GM12865 (cell line): ENCODE data around the gene DAG1.

Experiments used
- DNase-seq: peaks from one replicate; pipeline ENCODE4 v3.0.0; 2010; ENCODE audit warnings: low read depth
- H3K4me3 ChIP-seq: 2 replicates; pipeline ENCODE4 v1.5.1; 2011; ENCODE audit warnings: mild to moderate bottlenecking, low read depth, low read length, control low read depth
- TF ChIP-seq, protein P1 (sequence below): IDR thresholded peaks from 2 replicates; pipeline ENCODE4 v1.5.1; 2011; ENCODE audit warnings: low read length, control low read depth, low read depth, inconsistent platforms; ENCODE audit not compliant: insufficient read depth; ENCODE audit errors: missing control alignments

DAG1 gene

DNA sequence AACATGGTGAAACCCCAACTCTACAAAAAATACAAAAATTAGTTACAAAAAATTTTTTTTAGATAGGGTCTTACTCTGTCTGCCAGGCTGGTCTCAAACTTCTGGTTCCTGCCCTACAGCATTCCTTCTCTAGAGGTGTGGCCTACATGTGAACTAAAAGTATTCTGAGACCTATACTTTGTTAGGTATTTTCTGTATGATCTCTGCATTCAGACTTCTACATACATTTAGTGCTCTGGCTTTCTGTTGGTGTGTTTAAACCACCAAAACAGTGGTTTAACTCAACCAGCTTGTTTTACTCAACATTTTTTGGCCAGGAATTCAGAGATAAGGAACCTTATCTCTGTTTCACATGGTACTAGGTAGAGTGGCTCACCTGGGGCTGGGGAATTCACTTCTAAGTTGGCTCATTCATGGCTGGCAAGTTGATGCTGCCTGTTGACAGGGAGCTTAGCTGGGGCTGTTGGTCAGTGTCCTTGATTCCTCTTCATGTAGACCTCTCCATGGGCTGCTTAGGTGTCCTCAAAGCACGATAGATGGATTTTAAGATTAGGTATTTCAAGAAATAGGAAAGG is 42.8 kb downstream of the DAG1 start:
- DNase-seq: no peak
- TF ChIP-seq, protein P1, sequence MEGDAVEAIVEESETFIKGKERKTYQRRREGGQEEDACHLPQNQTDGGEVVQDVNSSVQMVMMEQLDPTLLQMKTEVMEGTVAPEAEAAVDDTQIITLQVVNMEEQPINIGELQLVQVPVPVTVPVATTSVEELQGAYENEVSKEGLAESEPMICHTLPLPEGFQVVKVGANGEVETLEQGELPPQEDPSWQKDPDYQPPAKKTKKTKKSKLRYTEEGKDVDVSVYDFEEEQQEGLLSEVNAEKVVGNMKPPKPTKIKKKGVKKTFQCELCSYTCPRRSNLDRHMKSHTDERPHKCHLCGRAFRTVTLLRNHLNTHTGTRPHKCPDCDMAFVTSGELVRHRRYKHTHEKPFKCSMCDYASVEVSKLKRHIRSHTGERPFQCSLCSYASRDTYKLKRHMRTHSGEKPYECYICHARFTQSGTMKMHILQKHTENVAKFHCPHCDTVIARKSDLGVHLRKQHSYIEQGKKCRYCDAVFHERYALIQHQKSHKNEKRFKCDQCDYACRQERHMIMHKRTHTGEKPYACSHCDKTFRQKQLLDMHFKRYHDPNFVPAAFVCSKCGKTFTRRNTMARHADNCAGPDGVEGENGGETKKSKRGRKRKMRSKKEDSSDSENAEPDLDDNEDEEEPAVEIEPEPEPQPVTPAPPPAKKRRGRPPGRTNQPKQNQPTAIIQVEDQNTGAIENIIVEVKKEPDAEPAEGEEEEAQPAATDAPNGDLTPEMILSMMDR: no peak
- no peak overlapping the region for H3K4me3 ChIP-seq

DNA sequence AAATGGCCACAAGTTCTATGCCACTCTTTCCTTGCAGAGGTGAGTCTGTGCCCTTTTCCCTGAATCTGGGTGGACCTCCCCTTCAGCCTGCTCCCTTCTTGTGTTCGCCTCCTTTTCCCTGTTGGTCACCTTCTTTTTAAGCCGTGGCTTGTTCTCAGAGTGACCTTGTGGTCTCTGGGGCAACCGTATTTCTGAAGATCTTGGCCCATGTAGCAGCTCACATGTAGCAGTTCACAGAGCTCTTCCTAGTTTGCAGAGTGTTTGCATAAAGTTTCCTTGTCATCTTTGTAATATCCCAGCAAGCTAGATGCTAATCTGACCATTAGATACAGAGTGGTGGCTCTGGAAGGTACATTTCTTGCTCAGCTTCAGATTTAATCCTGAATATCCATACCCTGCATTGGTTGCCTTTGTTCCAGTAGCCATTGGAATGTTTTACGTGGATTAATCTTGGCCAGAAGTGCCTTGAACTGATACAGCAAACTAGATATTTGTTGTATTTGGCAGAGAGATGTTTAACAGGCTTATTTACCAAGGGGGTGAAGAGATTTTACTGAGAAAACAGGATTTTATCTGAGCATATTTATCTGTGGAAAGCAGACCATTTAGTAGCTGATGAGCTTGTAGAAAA is 43.5 kb downstream of the DAG1 start:
- TF ChIP-seq, protein P1: no peak
- no peak for DNase-seq
- H3K4me3 ChIP-seq: no peak overlapping the region

DNA sequence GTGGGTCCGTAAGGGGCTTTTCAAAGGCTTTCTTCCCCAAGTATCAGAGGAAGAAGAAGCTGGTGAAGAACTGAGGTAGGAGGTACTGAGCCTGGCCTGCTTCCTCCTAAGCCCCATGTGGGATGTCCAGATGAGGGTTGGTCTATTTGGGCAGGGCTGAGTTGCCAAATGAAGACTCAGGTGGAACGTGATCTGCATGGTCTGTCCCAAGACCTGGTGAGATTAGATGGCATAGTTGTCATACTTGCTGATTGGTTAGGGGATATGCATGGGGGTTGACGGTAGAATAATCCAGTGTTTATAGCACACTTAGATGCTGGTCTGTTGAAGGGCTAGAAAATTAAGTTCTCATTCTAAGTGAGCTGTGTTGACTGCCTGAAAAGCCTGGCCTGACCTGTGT is 47.9 kb downstream of the DAG1 start:
- no peak overlapping the region for H3K4me3 ChIP-seq
- no peak for DNase-seq
- TF ChIP-seq, protein P1: no peak

DNA sequence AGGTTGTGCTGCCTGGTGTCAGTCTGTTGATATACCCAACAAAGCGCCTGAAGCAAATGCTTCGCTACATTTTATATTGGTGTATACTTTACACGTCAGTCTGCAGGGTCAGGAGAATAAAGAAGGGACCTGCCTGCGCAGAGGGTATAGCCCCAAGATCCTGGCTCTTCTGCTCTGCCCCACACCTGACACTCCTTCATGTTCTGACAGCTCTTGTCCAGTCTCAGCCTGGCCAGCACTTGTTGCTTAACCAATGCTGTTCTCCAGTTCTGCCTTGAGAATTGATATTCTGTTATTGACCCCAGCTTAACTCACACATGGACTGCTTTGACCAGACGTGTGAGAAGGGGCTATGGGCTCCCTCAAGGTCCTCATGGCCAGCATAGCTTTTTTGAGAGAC is 48.4 kb downstream of the DAG1 start:
- H3K4me3 ChIP-seq: no peak overlapping the region
- DNase-seq: no peak
- TF ChIP-seq, protein P1: no peak

DNA sequence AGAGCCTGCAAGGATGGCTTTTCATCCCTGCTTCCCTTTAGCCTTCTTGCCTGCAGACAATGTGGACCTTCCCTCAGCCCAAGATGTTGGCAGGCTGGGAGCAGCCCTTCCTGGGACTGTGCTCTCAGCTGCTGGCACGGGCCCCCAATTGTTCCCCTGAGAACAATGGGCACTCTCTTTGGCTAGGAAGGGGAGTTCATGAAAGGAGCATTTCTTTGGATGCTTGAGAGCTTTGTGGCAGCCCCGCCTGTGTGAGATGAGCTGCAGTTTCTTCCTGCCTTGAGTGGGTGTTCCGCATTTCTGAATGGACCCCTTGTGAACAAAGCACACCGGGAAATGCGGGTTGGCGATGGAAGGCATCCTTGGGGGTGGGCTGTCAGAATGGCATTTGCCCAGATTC is 49.2 kb downstream of the DAG1 start:
- TF ChIP-seq, protein P1: no peak
- DNase-seq: no peak
- no peak overlapping the region for H3K4me3 ChIP-seq

DNA sequence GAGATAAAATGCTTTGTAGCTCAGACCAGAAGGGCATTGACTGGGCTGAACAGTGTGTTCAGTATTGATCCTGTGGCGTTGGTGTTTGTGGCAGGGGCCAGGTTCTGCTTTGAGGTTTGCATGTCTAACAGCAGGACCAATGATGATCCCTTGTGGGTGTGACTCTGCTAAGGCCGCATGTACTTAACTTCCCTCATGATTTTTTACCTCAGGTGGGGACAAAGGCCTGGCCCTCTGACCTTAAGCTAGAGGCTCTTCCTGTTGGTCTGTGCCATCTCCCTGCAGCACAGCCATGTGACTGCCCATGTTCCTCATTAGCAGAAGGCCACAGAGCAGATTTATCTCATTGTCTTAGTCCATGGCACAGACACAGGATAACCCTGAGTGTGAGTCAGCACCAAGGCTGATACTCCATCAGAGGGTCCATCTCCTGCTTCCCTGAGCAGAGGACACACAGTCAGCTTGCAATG is 49.9 kb downstream of the DAG1 start:
- no peak overlapping the region for H3K4me3 ChIP-seq
- no peak for DNase-seq
- TF ChIP-seq, protein P1: no peak
